ENCODE measurements around the gene GALNT14. TPM values are rescaled to one million over a fixed set of nuclear protein-coding genes. Genes with fewer than 3 reads are reported as not detected.

Gene GALNT14
- total and polyA plus RNA-seq, 12 donors: 0.39 to 8.9 (median 1.7) TPM; not detected in 2

- Histone ChIP-seq H3K4me3 (no peak overlapping the region), H3K27me3 (no peaks in the 10 kb centered on the region), H3K36me3 (replicated peaks in 1 of 2) (no peaks in the 10 kb centered on the region), H3K4me1 (replicated peaks in 1 of 2) (no peaks in the 10 kb centered on the region), H3K9me3 (replicated peaks in 1 of 3) (no peaks in the 10 kb centered on the region), H3K27ac (no peak overlapping the region)
- TF ChIP-seq CTCF (IDR thresholded peaks at IDR 0.05) (no peak), POLR2A (IDR thresholded peaks at IDR 0.05) (no peak)
- WGBS, 4 donors: 65 to 77% (median 71%) methylated on average over 5 of the region's 5 CpGs
- DNase-seq: no peak
- intact Hi-C loops (cut with DNase I): no loop called here
Observed at GRCh38 chr2:30900381-30900780, 237.9 kb downstream of the GALNT14 start.

- H3K4me3 ChIP-seq: no peak overlapping the region
- DNase-seq: no peak
- TF ChIP-seq POLR2A (IDR thresholded peaks at IDR 0.05): no peak
- TF ChIP-seq CTCF (IDR thresholded peaks at IDR 0.05): no peak
- no peaks in the 10 kb centered on the region for H3K27me3 ChIP-seq
- no peaks in the 10 kb centered on the region for H3K4me1 ChIP-seq (replicated peaks in 1 of 2)
- intact Hi-C loops (cut with DNase I): no loop called here
- H3K27ac ChIP-seq: no peak overlapping the region
- 68 to 84% (median 81%) methylated on average over 14 of the region's 14 CpGs for WGBS, 4 donors
- no peaks in the 10 kb centered on the region for H3K36me3 ChIP-seq (replicated peaks in 1 of 2)
- H3K9me3 ChIP-seq (replicated peaks in 1 of 3): no peaks in the 10 kb centered on the region
Observed at GRCh38 chr2:30899516-30900054, 238.7 kb downstream of the GALNT14 start.

GRCh38 chr2:30897539-30897938 lies 240.7 kb downstream of the GALNT14 start:
- Histone ChIP-seq H3K36me3 (replicated peaks in 1 of 2) (no peaks in the 10 kb centered on the region), H3K27me3 (no peaks in the 10 kb centered on the region), H3K9me3 (replicated peaks in 1 of 3) (no peaks in the 10 kb centered on the region), H3K27ac (no peak overlapping the region), H3K4me1 (replicated peaks in 1 of 2) (no peaks in the 10 kb centered on the region), H3K4me3 (no peak overlapping the region)
- 87 to 93% (median 89%) methylated on average over 13 of the region's 13 CpGs for WGBS, 4 donors
- DNase-seq: no peak
- TF ChIP-seq POLR2A (IDR thresholded peaks at IDR 0.05) (no peak), CTCF (IDR thresholded peaks at IDR 0.05) (no peak)
- intact Hi-C loops (cut with DNase I): no loop called here

- H3K4me3 ChIP-seq: no peak overlapping the region
- DNase-seq: no peak
- no peaks in the 10 kb centered on the region for H3K4me1 ChIP-seq (replicated peaks in 1 of 2)
- H3K36me3 ChIP-seq (replicated peaks in 1 of 2): no peaks in the 10 kb centered on the region
- no peaks in the 10 kb centered on the region for H3K27me3 ChIP-seq
- H3K27ac ChIP-seq: no peak overlapping the region
- TF ChIP-seq CTCF (IDR thresholded peaks at IDR 0.05) (no peak), POLR2A (IDR thresholded peaks at IDR 0.05) (no peak)
- 58 to 62% (median 60%) methylated on average over 2 to 5 of the region's 5 CpGs for WGBS, 4 donors
- intact Hi-C loops (cut with DNase I): no loop called here
- H3K9me3 ChIP-seq (replicated peaks in 1 of 3): no peaks in the 10 kb centered on the region
Observed at GRCh38 chr2:30894498-30895119, 243.6 kb downstream of the GALNT14 start.

Measured in adrenal gland (tissue), 12 donors.